Measurements from ENCODE around the gene PRR33. TPM values are rescaled to one million over a fixed set of nuclear protein-coding genes. Genes with fewer than 3 reads are reported as not detected.

Gene PRR33
- not detected in 2 replicates for total RNA-seq

GRCh38 chr11:1891831-1892115, at the start of gene PRR33:
PRR33 (minus strand) TSS chr11:1891895; CDS start chr11:1890584, 1,311 bp downstream.

GRCh38 chr11:1919391-1920127, 27.9 kb upstream of the PRR33 start, which contains the start of gene TNNT3:
TNNT3 (plus strand) TSS chr11:1919703; CDS start chr11:1922875, 3,172 bp downstream.

GRCh38 chr11:1852877-1853276, 38.8 kb downstream of the PRR33 start, which contains the start of gene LSP1:
LSP1 (plus strand) TSS chr11:1853084; CDS start chr11:1853145, 61 bp downstream.

GRCh38 chr11:1838426-1839144, 53.1 kb downstream of the PRR33 start, which contains the start of gene TNNI2:
TNNI2 (plus strand) TSS chr11:1838981; CDS start chr11:1839697, 716 bp downstream.

Other genes with a start within 250 kb of the PRR33 start
- gene KRTAP5-6, start 194.7 kb downstream of the PRR33 start, total RNA-seq = not detected in 2 replicates
- not detected in 2 replicates for gene IFITM10, start 141.3 kb downstream of the PRR33 start, total RNA-seq
- gene CTSD, start 128.0 kb downstream of the PRR33 start, total RNA-seq = 165 and 215 TPM in 2 replicates
- gene SYT8, start 56.9 kb downstream of the PRR33 start, total RNA-seq = not detected in 2 replicates
- not detected in 2 replicates for gene TNNI2, start 52.9 kb downstream of the PRR33 start, total RNA-seq
- gene LSP1, start 38.8 kb downstream of the PRR33 start, total RNA-seq = 1.9 TPM in 1 of 2 replicates, not detected in the other
- not detected in 2 replicates for gene TNNT3, start 27.8 kb upstream of the PRR33 start, total RNA-seq
- gene MRPL23, start 55.4 kb upstream of the PRR33 start, total RNA-seq = 253 and 382 TPM in 2 replicates
- 41.8 and 55.1 TPM in 2 replicates for gene H19, start 105.9 kb upstream of the PRR33 start, total RNA-seq
- 12.8 and 17.6 TPM in 2 replicates for gene IGF2, start 247.5 kb upstream of the PRR33 start, total RNA-seq

Measured in myometrial cell (primary cell).